GM18520 (cell line): ENCODE results near the gene RASD1.

Experiments
- ATAC-seq: cut with Tn5 transposase; IDR thresholded peaks from one replicate; pipeline ENCODE4 v1.9.1; 2021; ENCODE audit not compliant: unreplicated experiment

RASD1 gene

GRCh38 chr17:17496189-17497064, at the start of gene RASD1:
Gene RASD1 (minus strand): TSS chr17:17496395. CDS start chr17:17496181, 214 bp downstream.
- peak; percentile 38 for ATAC-seq

- ATAC-seq = no peak
Observed at GRCh38 chr17:17545984-17546383, 49.8 kb upstream of the RASD1 start.

DNA sequence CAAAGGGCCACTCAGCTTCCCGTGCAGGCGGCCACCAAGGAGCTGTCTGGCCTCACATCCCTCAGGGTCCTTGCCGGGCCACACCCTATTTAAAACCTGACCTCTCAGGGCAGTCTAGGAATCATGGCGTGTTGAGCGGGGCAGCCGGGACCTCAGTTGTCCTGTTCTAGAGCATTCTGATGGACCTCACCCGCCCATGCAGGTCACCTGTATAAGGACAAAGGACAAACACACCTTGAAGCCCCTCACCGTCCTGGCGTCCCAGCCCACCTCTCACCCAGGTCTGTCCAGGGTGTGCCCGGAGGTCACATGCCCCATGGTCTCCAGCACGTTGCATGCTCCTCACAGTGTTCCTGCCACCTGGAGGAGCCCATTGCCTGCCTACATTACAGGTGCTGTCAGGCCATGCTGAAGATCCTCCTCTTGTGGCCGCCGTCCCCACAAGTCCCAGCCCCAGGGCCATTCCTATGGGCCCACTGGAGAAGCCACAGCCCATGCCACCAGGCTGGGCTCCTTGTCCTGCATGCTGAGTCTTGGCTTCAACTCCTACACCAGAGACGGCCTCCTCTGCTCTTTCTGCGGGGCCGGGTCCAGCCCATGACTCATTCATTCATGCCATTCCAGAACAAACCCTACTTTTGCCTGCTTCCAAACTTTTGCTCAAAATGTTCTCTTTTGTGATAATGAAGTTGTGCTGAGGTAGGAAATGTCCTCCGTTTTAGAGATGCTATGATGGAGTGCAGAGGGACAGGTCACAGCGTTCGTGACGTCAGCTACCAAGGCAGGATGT, 49.0 kb upstream of the RASD1 start:
- no peak for ATAC-seq

- ATAC-seq = no peak
Observed at GRCh38 chr17:17542906-17543635, 46.9 kb upstream of the RASD1 start.

DNA sequence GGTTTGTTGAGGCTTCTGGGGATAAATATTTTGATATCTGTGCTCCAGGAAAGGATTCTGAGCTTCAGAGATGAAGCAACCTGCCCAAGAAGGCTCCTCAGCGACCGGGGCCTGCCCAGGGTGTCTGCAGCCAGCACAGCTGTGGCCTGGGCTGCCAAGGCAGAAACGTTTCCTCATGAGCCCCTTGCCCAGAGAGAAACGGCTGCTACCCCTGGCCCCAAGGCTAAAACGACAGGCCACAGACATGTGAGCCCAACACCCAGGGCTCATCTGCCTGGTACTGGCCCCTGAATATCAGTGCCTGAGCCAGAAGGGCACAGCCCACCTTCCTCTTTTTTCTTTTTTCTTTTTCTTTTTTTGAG, 45.4 kb upstream of the RASD1 start:
- ATAC-seq = no peak

- no peak for ATAC-seq
Observed at GRCh38 chr17:17540935-17541639, 44.9 kb upstream of the RASD1 start.

GRCh38 chr17:17540278-17540906, 44.2 kb upstream of the RASD1 start:
- no peak for ATAC-seq

DNA sequence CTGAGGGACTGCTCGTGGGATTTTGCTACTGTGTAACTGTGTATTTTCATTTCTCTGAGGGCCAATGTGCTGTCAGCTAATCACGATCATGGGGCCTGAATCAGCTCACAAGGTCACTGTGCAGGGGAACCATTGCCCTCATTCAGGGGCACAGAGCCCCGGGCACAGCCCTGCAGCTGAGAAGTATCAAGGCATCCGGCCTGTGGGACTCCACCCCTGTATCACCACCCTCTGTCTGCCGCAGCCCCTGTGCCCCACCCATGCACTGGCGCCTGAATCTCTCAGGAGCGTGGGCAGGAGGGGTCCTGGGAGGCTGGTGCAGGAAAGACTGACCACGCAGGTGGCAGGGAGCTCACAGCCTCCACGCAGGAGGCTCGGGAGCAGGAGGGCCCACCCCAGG, 43.4 kb upstream of the RASD1 start:
- ATAC-seq = no peak

GRCh38 chr17:17538417-17539391, 42.5 kb upstream of the RASD1 start:
- no peak for ATAC-seq

DNA sequence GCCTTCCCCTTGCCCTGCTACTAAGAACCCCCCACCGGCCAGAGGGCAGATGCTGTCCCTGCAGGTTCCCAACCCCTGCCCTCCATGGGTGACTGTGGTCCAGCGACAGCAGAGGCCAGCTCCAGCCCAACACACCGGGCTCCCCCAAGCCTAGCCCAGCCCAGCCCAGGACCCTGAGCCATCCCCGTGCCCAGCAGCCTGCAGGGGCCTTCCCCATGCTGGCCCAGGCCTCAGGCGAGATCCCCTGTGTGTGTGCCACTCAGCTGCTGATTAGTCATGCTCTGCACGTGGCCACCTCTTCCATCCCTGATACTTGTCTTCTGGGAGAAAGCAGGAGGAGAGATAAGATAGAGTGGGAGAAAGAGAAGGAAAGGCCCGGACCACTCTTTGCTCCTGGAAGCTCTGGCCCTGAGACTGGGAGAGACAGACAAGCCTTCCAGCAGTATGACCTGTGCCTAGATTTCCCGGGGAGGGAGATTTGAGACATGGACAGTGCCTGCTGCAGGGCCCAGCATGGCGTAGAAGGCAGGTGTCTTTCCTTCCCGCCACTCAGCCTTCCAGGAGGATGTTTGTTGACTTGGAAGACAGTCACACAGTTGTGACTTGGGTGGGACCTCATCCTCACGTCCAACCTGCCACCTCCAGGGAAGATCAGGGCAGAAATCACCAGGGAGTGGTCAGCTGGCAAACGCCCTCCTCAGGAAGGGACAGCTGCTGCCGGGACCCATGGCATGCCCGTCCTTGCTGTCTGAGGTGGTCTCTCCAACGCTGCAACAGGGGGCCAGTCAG, 41.3 kb upstream of the RASD1 start:
- ATAC-seq = no peak

- ATAC-seq = no peak
Observed at GRCh38 chr17:17536702-17537101, 40.5 kb upstream of the RASD1 start.

DNA sequence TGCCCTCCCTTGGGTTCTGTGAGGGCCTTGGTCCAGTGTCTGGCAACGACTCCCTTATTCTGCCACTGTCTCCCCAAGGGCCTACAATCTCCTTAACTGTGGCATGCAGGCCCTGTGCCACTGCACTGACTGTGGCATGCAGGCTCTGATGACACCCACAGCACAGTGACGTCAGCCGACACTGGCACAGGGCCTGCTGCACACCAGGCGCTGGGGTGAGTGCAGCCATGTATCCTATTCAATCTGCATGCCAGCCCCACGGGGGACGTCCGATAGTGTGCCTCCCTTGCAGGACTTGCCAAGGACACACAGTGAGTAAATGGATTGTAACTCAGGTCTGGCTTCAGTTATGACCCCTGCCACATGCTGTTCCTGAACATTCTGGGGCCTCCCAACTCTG, 39.8 kb upstream of the RASD1 start:
- no peak for ATAC-seq

GRCh38 chr17:17533901-17534441, 37.8 kb upstream of the RASD1 start:
- no peak for ATAC-seq

DNA sequence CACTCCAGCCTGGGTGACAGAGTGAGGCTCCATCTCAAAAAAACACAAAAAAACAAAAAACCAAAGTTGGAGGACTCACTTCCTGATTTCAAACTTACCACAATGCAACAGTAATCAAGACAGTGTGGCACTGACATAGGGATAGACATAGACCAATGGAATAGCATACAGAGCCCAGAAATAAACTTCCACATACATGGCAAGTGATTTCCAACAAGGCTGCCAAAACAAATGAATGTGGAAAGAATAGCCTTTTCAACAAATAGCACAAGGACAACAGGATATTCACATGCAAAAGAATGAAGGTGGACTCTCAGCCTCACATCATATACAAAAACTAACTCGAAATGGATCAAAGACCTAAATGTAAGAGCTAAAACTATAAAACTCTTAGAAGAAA, 36.8 kb upstream of the RASD1 start:
- ATAC-seq = no peak

DNA sequence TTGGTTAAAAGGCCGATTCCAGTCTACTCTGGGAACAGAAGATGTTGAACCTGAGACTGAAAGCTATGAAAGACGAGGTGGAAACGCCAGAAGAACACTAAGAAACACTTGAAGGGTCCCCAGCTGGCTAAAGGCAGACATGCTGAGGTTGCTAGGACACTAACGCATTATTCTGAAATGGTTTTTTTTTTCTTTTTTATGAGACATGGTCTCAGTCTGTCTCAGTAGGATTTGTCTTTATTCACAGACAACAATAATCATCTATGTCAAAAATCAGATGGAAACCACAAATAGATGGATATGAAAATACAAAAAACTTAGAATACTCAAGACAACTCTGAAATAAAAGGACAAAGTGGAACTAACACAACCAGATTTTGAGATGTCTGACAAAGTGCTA, 35.0 kb upstream of the RASD1 start:
- ATAC-seq = no peak

- ATAC-seq = no peak
Observed at GRCh38 chr17:17528696-17529652, 32.8 kb upstream of the RASD1 start.

- ATAC-seq = no peak
Observed at GRCh38 chr17:17527956-17528500, 31.8 kb upstream of the RASD1 start.
